ELF-1 (cell line): Measurements from ENCODE around the gene ZNHIT3.
"Not testable (repeated sequence)": the region's sequence is repeated elsewhere in the genome, so short reads cannot be mapped to it uniquely, and the experiment has no call there.

Experiments
- DNase-seq: peaks from one replicate; pipeline ENCODE4 v3.0.0-alpha.2; 2016; ENCODE audit warnings: low read depth, low spot score

The ZNHIT3 gene

GRCh38 chr17:36484021-36484420 lies 2.5 kb upstream of the ZNHIT3 start:
- DNase-seq = not testable (repeated sequence)

- no peak for DNase-seq
These were observed 1.5 kb upstream of the ZNHIT3 start for GRCh38 chr17:36485027-36485426.

GRCh38 chr17:36485805-36486203 lies 677 bp upstream of the ZNHIT3 start:
- no peak for DNase-seq

- DNase-seq = no peak
These were observed 7.5 kb downstream of the ZNHIT3 start for GRCh38 chr17:36493956-36494355.

- DNase-seq = no peak
These were observed 8.2 kb downstream of the ZNHIT3 start for GRCh38 chr17:36494674-36495073.

- no peak for DNase-seq
These were observed 8.6 kb downstream of the ZNHIT3 start for GRCh38 chr17:36495076-36495578.

GRCh38 chr17:36496018-36496789 lies 9.7 kb downstream of the ZNHIT3 start:
- no peak for DNase-seq

GRCh38 chr17:36498155-36498554 lies 11.7 kb downstream of the ZNHIT3 start:
- DNase-seq = no peak

- DNase-seq = no peak
These were observed 12.2 kb downstream of the ZNHIT3 start for GRCh38 chr17:36498560-36499300.

GRCh38 chr17:36500745-36501225 lies 14.3 kb downstream of the ZNHIT3 start:
- DNase-seq = no peak

- no peak for DNase-seq
These were observed 14.9 kb downstream of the ZNHIT3 start for GRCh38 chr17:36501351-36501750.

GRCh38 chr17:36501963-36502362 lies 15.5 kb downstream of the ZNHIT3 start:
- DNase-seq = no peak

- no peak for DNase-seq
These were observed 17.1 kb downstream of the ZNHIT3 start for GRCh38 chr17:36503456-36504155.

- DNase-seq = no peak
These were observed 17.7 kb downstream of the ZNHIT3 start for GRCh38 chr17:36504156-36504545.

GRCh38 chr17:36505171-36505570 lies 18.7 kb downstream of the ZNHIT3 start:
- DNase-seq = no peak

- DNase-seq = no peak
These were observed 19.9 kb downstream of the ZNHIT3 start for GRCh38 chr17:36506249-36506826.

GRCh38 chr17:36506831-36507230 lies 20.4 kb downstream of the ZNHIT3 start:
- DNase-seq = no peak

GRCh38 chr17:36507266-36507665 lies 20.8 kb downstream of the ZNHIT3 start:
- no peak for DNase-seq

- not testable (repeated sequence) for DNase-seq
These were observed 22.0 kb downstream of the ZNHIT3 start for GRCh38 chr17:36508439-36508838.

- no peak for DNase-seq
These were observed 22.9 kb downstream of the ZNHIT3 start for GRCh38 chr17:36509272-36509985.

- no peak for DNase-seq
These were observed 24.2 kb downstream of the ZNHIT3 start for GRCh38 chr17:36510636-36511035.
